Activated CD4-positive, alpha-beta T cell treated with anti-CD3 and anti-CD28 coated beads for 36 hours (primary cell): ENCODE measurements around the gene CEP295NL. TPM values are rescaled to one million over a fixed set of nuclear protein-coding genes. Genes with fewer than 3 reads are reported as not detected.
"Not testable (repeated sequence)": the region's sequence is repeated elsewhere in the genome, so short reads cannot be mapped to it uniquely, and the experiment has no call there.

Experiments
- ATAC-seq: fragments of 200-7000 bp; cut with Tn5 transposase; one replicate; pipeline ENCODE4 v1.10.0; 2021; ENCODE audit warnings: mild to moderate bottlenecking, moderate library complexity
- CTCF ChIA-PET: fragments of 350-600 bp; sonication (Branson Sonifier 250); formaldehyde crosslinking; loops from one replicate; lab custom pipeline; 2021; ENCODE audit warnings: antibody characterized with exemption; lab: Charles Lee
- POLR2A ChIA-PET: fragments of 350-600 bp; sonication (Branson Sonifier 250); formaldehyde crosslinking; loops from one replicate; lab custom pipeline; 2021; ENCODE audit warnings: antibody characterized with exemption, inconsistent platforms; lab: Charles Lee
- DNase-seq: peaks from one replicate; pipeline ENCODE4 v3.0.0-alpha.2; 2020
- H3K27ac Mint-ChIP-seq: one replicate; pipeline ENCODE4 v1.8.0; 2021; ENCODE audit warnings: mixed read lengths
- H3K27me3 Mint-ChIP-seq: one replicate; pipeline ENCODE4 v1.8.0; 2021; ENCODE audit warnings: mixed read lengths
- H3K36me3 Mint-ChIP-seq: one replicate; pipeline ENCODE4 v1.8.0; 2021; ENCODE audit warnings: low read depth, mixed read lengths
- H3K4me1 Mint-ChIP-seq: one replicate; pipeline ENCODE4 v1.8.0; 2021; ENCODE audit warnings: mixed read lengths
- H3K4me3 Mint-ChIP-seq: one replicate; pipeline ENCODE4 v1.8.0; 2021; ENCODE audit warnings: mild to moderate bottlenecking, moderate library complexity, mixed read lengths
- H3K9me3 Mint-ChIP-seq: one replicate; pipeline ENCODE4 v1.8.0; 2021; ENCODE audit warnings: low read depth, mixed read lengths
- intact Hi-C, 2 experiments: fragments of 100-400 bp; cut with DNase I in 1 of 2; cut with micrococcal nuclease in 1 of 2; formaldehyde crosslinking; loops; one replicate each; pipeline versions ENCODE4 v1.14.2 to v1.15.1; 2022 to 2024; cut with DNase I, micrococcal nuclease
- total RNA-seq, 2 experiments: library from RNA; stranded (reverse); gene quantifications; one replicate each; pipeline ENCODE4 v1.2.3, GENCODE V29; 2021

The CEP295NL gene
- total RNA-seq, 2 experiments from 2014 or later = not detected

GRCh38 chr17:78873519-78874340 lies 29.3 kb downstream of the CEP295NL start:
- H3K27me3 Mint-ChIP-seq = no peaks in the 10 kb centered on the region
- no peak overlapping the region for H3K27ac Mint-ChIP-seq
- no peak overlapping the region for H3K4me3 Mint-ChIP-seq
- ChIA-PET CTCF (interaction anchor here (0.6 to 4.2 kb wide), 3 partner anchors 8 to 519 kb away, joined by 3 to 26 read pairs (median 3); no protein-coding TSS in a partner anchor), POLR2A (no interaction called here)
- H3K4me1 Mint-ChIP-seq = peaks cover 5% of the 10 kb centered on the region
- intact Hi-C loops = no loop called here
- H3K36me3 Mint-ChIP-seq = no peaks in the 10 kb centered on the region
- DNase-seq = no peak
- no peaks in the 10 kb centered on the region for H3K9me3 Mint-ChIP-seq
- no peak for ATAC-seq

- intact Hi-C loops = no loop called here
Measured at GRCh38 chr17:78872486-78872885, 30.5 kb downstream of the CEP295NL start.

GRCh38 chr17:78870621-78871020 lies 32.4 kb downstream of the CEP295NL start:
- Mint-ChIP-seq H3K4me1 (peaks cover 3% of the 10 kb centered on the region), H3K4me3 (no peak overlapping the region), H3K27me3 (no peaks in the 10 kb centered on the region), H3K9me3 (no peaks in the 10 kb centered on the region), H3K27ac (no peak overlapping the region), H3K36me3 (no peaks in the 10 kb centered on the region)
- intact Hi-C loops = no loop called here
- DNase-seq = no peak
- ChIA-PET POLR2A (no interaction called here), CTCF (no interaction called here)
- no peak for ATAC-seq

More at GRCh38 chr17:78872486-78872885, 30.5 kb downstream of the CEP295NL start:
- H3K27ac Mint-ChIP-seq = no peak overlapping the region
- H3K4me3 Mint-ChIP-seq = no peak overlapping the region
- ATAC-seq (no peak), DNase-seq (no peak)
- CTCF ChIA-PET = interaction anchor here (0.6 kb wide), 1 partner anchor 16 kb away, joined by 3 read pairs; no protein-coding TSS in a partner anchor
- peaks cover 4% of the 10 kb centered on the region for H3K4me1 Mint-ChIP-seq
- no peaks in the 10 kb centered on the region for H3K36me3 Mint-ChIP-seq
- H3K27me3 Mint-ChIP-seq = no peaks in the 10 kb centered on the region
- POLR2A ChIA-PET = no interaction called here
- no peaks in the 10 kb centered on the region for H3K9me3 Mint-ChIP-seq

GRCh38 chr17:78868391-78868790 lies 34.6 kb downstream of the CEP295NL start:
- Mint-ChIP-seq H3K27me3 (no peaks in the 10 kb centered on the region), H3K9me3 (no peaks in the 10 kb centered on the region), H3K4me3 (no peak overlapping the region), H3K36me3 (no peaks in the 10 kb centered on the region), H3K27ac (no peak overlapping the region), H3K4me1 (peaks cover 3% of the 10 kb centered on the region)
- intact Hi-C loops = no loop called here
- ChIA-PET POLR2A (no interaction called here), CTCF (interaction anchor here (0.6 to 0.7 kb wide), 2 partner anchors 74 to 207 kb away, joined by 3 read pairs; no protein-coding TSS in a partner anchor)
- no peak for DNase-seq
- ATAC-seq = no peak

GRCh38 chr17:78867046-78867445 lies 36.0 kb downstream of the CEP295NL start:
- H3K27me3 Mint-ChIP-seq, H3K9me3 Mint-ChIP-seq, intact Hi-C loops, DNase-seq, H3K27ac Mint-ChIP-seq, H3K36me3 Mint-ChIP-seq, H3K4me1 Mint-ChIP-seq, ATAC-seq, POLR2A ChIA-PET, H3K4me3 Mint-ChIP-seq: not testable (repeated sequence)
- CTCF ChIA-PET = interaction anchor here (0.6 to 3.0 kb wide), 6 partner anchors 9 to 346 kb away, joined by 4 to 37 read pairs (median 9); no protein-coding TSS in a partner anchor

GRCh38 chr17:78865682-78866390 lies 37.2 kb downstream of the CEP295NL start:
- no peak overlapping the region for H3K27ac Mint-ChIP-seq
- DNase-seq (peak; percentile 81), ATAC-seq (peak; percentile 75)
- no peaks in the 10 kb centered on the region for H3K36me3 Mint-ChIP-seq
- H3K4me3 Mint-ChIP-seq = no peak overlapping the region
- no peaks in the 10 kb centered on the region for H3K27me3 Mint-ChIP-seq
- ChIA-PET POLR2A (interaction anchor here (1.7 kb wide), 1 partner anchor 106 kb away, joined by 5 read pairs; no protein-coding TSS in a partner anchor), CTCF (interaction anchor here (0.5 to 3.0 kb wide), 35 partner anchors 9 to 1796 kb away, joined by 3 to 37 read pairs (median 4); partner anchors contain the start of gene CEP295NL)
- peaks cover 3% of the 10 kb centered on the region for H3K4me1 Mint-ChIP-seq
- H3K9me3 Mint-ChIP-seq = no peaks in the 10 kb centered on the region
- intact Hi-C loops = loop anchor here (1.0 to 2.0 kb wide), 2 partner anchors 59 to 105 kb away; partner anchors contain the start of gene TIMP2 (in 2 of the 2)

- Mint-ChIP-seq H3K9me3 (no peaks in the 10 kb centered on the region), H3K4me3 (no peak overlapping the region), H3K4me1 (peaks cover 3% of the 10 kb centered on the region), H3K36me3 (no peaks in the 10 kb centered on the region), H3K27me3 (no peaks in the 10 kb centered on the region), H3K27ac (no peak overlapping the region)
- intact Hi-C loops = loop anchor here (2.0 kb wide), 1 partner anchor 61 kb away; the partner anchor contains the start of gene TIMP2 (in 2 of the 2)
- CTCF ChIA-PET = interaction anchor here (0.7 kb wide), 1 partner anchor 150 kb away, joined by 3 read pairs; no protein-coding TSS in a partner anchor
- no peak for DNase-seq
- no peak for ATAC-seq
- POLR2A ChIA-PET = no interaction called here
Measured at GRCh38 chr17:78864117-78864516, 38.9 kb downstream of the CEP295NL start.

GRCh38 chr17:78862073-78863023 lies 40.7 kb downstream of the CEP295NL start:
- POLR2A ChIA-PET = no interaction called here
- ATAC-seq (no peak), DNase-seq (no peak)
- CTCF ChIA-PET = interaction anchor here (0.6 to 1.1 kb wide), 2 partner anchors 14 to 110 kb away, joined by 3 read pairs; no protein-coding TSS in a partner anchor
- Mint-ChIP-seq H3K4me1 (peaks cover 3% of the 10 kb centered on the region), H3K27me3 (no peaks in the 10 kb centered on the region), H3K36me3 (no peaks in the 10 kb centered on the region), H3K4me3 (no peak overlapping the region), H3K27ac (no peak overlapping the region), H3K9me3 (no peaks in the 10 kb centered on the region)
- intact Hi-C loops = no loop called here

- DNase-seq = no peak
- no peak for ATAC-seq
- no peaks in the 10 kb centered on the region for H3K36me3 Mint-ChIP-seq
- peaks cover 3% of the 10 kb centered on the region for H3K4me1 Mint-ChIP-seq
- POLR2A ChIA-PET = interaction anchor here (0.6 to 0.7 kb wide), 2 partner anchors 19 to 227 kb away, joined by 4 to 5 read pairs; no protein-coding TSS in a partner anchor
- H3K9me3 Mint-ChIP-seq = no peaks in the 10 kb centered on the region
- H3K27ac Mint-ChIP-seq = no peak overlapping the region
- no peak overlapping the region for H3K4me3 Mint-ChIP-seq
- CTCF ChIA-PET = no interaction called here
- intact Hi-C loops = no loop called here
- H3K27me3 Mint-ChIP-seq = no peaks in the 10 kb centered on the region
Measured at GRCh38 chr17:78861229-78861628, 41.8 kb downstream of the CEP295NL start.

- Mint-ChIP-seq H3K9me3 (no peaks in the 10 kb centered on the region), H3K27ac (no peak overlapping the region), H3K27me3 (no peaks in the 10 kb centered on the region), H3K4me1 (no peaks in the 10 kb centered on the region), H3K36me3 (no peaks in the 10 kb centered on the region), H3K4me3 (no peak overlapping the region)
- intact Hi-C loops = no loop called here
- ATAC-seq (no peak), DNase-seq (no peak)
- POLR2A ChIA-PET = no interaction called here
- CTCF ChIA-PET = interaction anchor here (0.9 to 1.3 kb wide), 2 partner anchors 15 to 113 kb away, joined by 3 to 6 read pairs; no protein-coding TSS in a partner anchor
Measured at GRCh38 chr17:78859051-78859450, 44.0 kb downstream of the CEP295NL start.
